Panc1 (cell line): Measurements from ENCODE around the gene HSF2BP.

ENCODE experiments used
- POLR2AphosphoS5 ChIP-seq: IDR thresholded peaks from 2 replicates; pipeline ENCODE4 v1.6.1; 2012; ENCODE audit warnings: mild to moderate bottlenecking, low read depth, low read length, moderate library complexity
- TF ChIP-seq, protein P1 (sequence below): fragments of 450-650 bp; IDR thresholded peaks from 2 replicates; pipeline ENCODE4 v1.5.1; 2017; ENCODE audit warnings: mild to moderate bottlenecking

DNA sequence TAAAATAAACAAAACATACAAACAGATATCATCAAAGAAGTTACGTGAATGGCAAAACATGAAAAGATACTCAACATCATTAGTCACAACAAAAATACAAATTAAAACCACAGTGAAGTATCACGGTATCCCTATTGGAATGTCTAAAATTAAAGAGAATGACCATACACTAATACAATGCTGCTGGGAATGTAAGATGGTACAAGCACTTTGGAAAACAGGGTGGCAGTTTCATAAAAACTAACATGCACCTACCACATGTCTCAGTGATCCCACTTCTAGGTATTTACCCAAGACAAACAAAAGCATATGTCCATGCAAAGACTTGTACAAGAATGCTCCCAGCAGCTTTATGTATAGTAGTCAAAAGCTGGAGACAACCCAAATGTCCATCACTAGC lies 69.1 kb downstream of the HSF2BP start:
- TF ChIP-seq POLR2AphosphoS5, result no peak
- TF ChIP-seq, protein P1, sequence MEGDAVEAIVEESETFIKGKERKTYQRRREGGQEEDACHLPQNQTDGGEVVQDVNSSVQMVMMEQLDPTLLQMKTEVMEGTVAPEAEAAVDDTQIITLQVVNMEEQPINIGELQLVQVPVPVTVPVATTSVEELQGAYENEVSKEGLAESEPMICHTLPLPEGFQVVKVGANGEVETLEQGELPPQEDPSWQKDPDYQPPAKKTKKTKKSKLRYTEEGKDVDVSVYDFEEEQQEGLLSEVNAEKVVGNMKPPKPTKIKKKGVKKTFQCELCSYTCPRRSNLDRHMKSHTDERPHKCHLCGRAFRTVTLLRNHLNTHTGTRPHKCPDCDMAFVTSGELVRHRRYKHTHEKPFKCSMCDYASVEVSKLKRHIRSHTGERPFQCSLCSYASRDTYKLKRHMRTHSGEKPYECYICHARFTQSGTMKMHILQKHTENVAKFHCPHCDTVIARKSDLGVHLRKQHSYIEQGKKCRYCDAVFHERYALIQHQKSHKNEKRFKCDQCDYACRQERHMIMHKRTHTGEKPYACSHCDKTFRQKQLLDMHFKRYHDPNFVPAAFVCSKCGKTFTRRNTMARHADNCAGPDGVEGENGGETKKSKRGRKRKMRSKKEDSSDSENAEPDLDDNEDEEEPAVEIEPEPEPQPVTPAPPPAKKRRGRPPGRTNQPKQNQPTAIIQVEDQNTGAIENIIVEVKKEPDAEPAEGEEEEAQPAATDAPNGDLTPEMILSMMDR, result no peak
